HEK293T (cell line): ENCODE measurements around the gene MAEL.

Experiments used
- CTCF ChIA-PET: fragments of 350-600 bp; formaldehyde crosslinking; extraction: SDS; loops from one replicate; lab custom pipeline; 2021; ENCODE audit warnings: antibody characterized with exemption, inconsistent platforms; lab: Yijun Ruan, JAX
- POLR2A ChIA-PET: fragments of 350-600 bp; formaldehyde crosslinking; extraction: SDS; loops from one replicate; lab custom pipeline; 2020; ENCODE audit warnings: antibody characterized with exemption, inconsistent platforms; lab: Yijun Ruan, JAX
- DNase-seq: peaks from one replicate; pipeline ENCODE4 v3.0.0; 2012; ENCODE audit warnings: mixed read lengths; ENCODE audit errors: extremely low spot score
- ARNT ChIP-seq: fragments of 450-650 bp; IDR thresholded peaks from 2 replicates; pipeline ENCODE4 v1.6.1; 2017; ENCODE audit warnings: mild to moderate bottlenecking
- BHLHE40 ChIP-seq: fragments of 450-650 bp; IDR thresholded peaks from 2 replicates; pipeline ENCODE4 v1.6.1; 2016; ENCODE audit warnings: mild to moderate bottlenecking, moderate library complexity, borderline replicate concordance
- CTBP1 ChIP-seq: fragments of 450-650 bp; IDR thresholded peaks from 2 replicates; pipeline ENCODE4 v1.6.1; 2016; ENCODE audit warnings: borderline replicate concordance
- ELF4 ChIP-seq: fragments of 450-650 bp; IDR thresholded peaks from 2 replicates; pipeline ENCODE4 v1.6.1; 2017; ENCODE audit warnings: antibody characterized with exemption
- FOXA1 ChIP-seq: fragments of 450-650 bp; IDR thresholded peaks from 2 replicates; pipeline ENCODE4 v1.6.1; 2016; ENCODE audit warnings: mild to moderate bottlenecking
- FOXK2 ChIP-seq: fragments of 450-650 bp; IDR thresholded peaks from 2 replicates; pipeline ENCODE4 v1.6.1; 2016; ENCODE audit warnings: mild to moderate bottlenecking
- FOXM1 ChIP-seq: fragments of 450-650 bp; IDR thresholded peaks from 2 replicates; pipeline ENCODE4 v1.6.1; 2017; ENCODE audit warnings: mild to moderate bottlenecking, borderline replicate concordance
- HDGF ChIP-seq: fragments of 450-650 bp; IDR thresholded peaks from 2 replicates; pipeline ENCODE4 v1.6.1; 2017; ENCODE audit warnings: antibody characterized with exemption, borderline replicate concordance
- L3MBTL2 ChIP-seq: fragments of 450-650 bp; conservative IDR thresholded peaks from 2 replicates; pipeline ENCODE4 v1.6.1; 2016; ENCODE audit warnings: mild to moderate bottlenecking
- LEF1 ChIP-seq: fragments of 450-650 bp; IDR thresholded peaks from 2 replicates; pipeline ENCODE4 v1.6.1; 2017; ENCODE audit warnings: mild to moderate bottlenecking, borderline replicate concordance
- NFRKB ChIP-seq: fragments of 450-650 bp; IDR thresholded peaks from 2 replicates; pipeline ENCODE4 v1.6.1; 2016; ENCODE audit warnings: mild to moderate bottlenecking, moderate library complexity
- PKNOX1 ChIP-seq: fragments of 450-650 bp; IDR thresholded peaks from 2 replicates; pipeline ENCODE4 v1.6.1; 2016
- SP1 ChIP-seq: fragments of 450-650 bp; IDR thresholded peaks from 2 replicates; pipeline ENCODE4 v1.6.1; 2017
- SUZ12 ChIP-seq: fragments of 450-650 bp; IDR thresholded peaks from 2 replicates; pipeline ENCODE4 v1.6.1; 2016; ENCODE audit warnings: mild to moderate bottlenecking
- TARDBP ChIP-seq: fragments of 450-650 bp; IDR thresholded peaks from 2 replicates; pipeline ENCODE4 v1.6.1; 2016
- ZNF384 ChIP-seq: fragments of 450-650 bp; IDR thresholded peaks from 2 replicates; pipeline ENCODE4 v1.6.1; 2016

The MAEL gene

GRCh38 chr1:166980383-166980782 is 8.7 kb upstream of the MAEL start:
- POLR2A ChIA-PET, result no interaction called here
- TF ChIP-seq SUZ12 (no peak), HDGF (no peak), LEF1 (no peak), NFRKB (no peak), BHLHE40 (no peak), ARNT (no peak), FOXM1 (no peak), ELF4 (no peak), FOXA1 (no peak), CTBP1 (no peak), ZNF384 (no peak), SP1 (no peak), TARDBP (no peak), L3MBTL2 (no peak), FOXK2 (no peak)
- no peak for DNase-seq
- CTCF ChIA-PET, result interaction anchor here (0.5 to 0.8 kb wide), 3 partner anchors 12 to 79 kb away, joined by 3 to 10 read pairs (median 3); no protein-coding TSS in a partner anchor

- no peak for DNase-seq
- POLR2A ChIA-PET, result no interaction called here
- CTCF ChIA-PET, result interaction anchor here (0.7 to 0.8 kb wide), 2 partner anchors 70 to 79 kb away, joined by 3 read pairs; no protein-coding TSS in a partner anchor
- TF ChIP-seq LEF1 (no peak), CTBP1 (no peak), TARDBP (no peak), PKNOX1 (no peak), ZNF384 (no peak), BHLHE40 (no peak), ELF4 (no peak), FOXA1 (no peak), L3MBTL2 (no peak), HDGF (no peak)
Observed at GRCh38 chr1:166980818-166981217, 8.3 kb upstream of the MAEL start.

- POLR2A ChIA-PET, result no interaction called here
- no peak for DNase-seq
- CTCF ChIA-PET, result interaction anchor here (0.9 kb wide), 1 partner anchor 84 kb away, joined by 3 read pairs; no protein-coding TSS in a partner anchor
- TF ChIP-seq L3MBTL2, result no peak
- TF ChIP-seq LEF1, result no peak
- no peak for TF ChIP-seq PKNOX1
Observed at GRCh38 chr1:166981589-166981988, 7.5 kb upstream of the MAEL start.

- DNase-seq, result no peak
- ChIA-PET CTCF (no interaction called here), POLR2A (interaction anchor here (0.6 kb wide), 1 partner anchor 173 kb away, joined by 3 read pairs; no protein-coding TSS in a partner anchor)
- TF ChIP-seq FOXK2 (no peak), BHLHE40 (no peak), NFRKB (no peak), HDGF (no peak), FOXA1 (no peak), SP1 (no peak), TARDBP (no peak), LEF1 (no peak), SUZ12 (no peak), PKNOX1 (no peak), FOXM1 (no peak), ZNF384 (no peak), L3MBTL2 (no peak), ARNT (no peak), ELF4 (no peak), CTBP1 (no peak)
Observed at GRCh38 chr1:166999075-166999474, 10.0 kb downstream of the MAEL start.

GRCh38 chr1:166999500-167000055 is 10.5 kb downstream of the MAEL start:
- ChIA-PET POLR2A (interaction anchor here (0.6 kb wide), 1 partner anchor 174 kb away, joined by 3 read pairs; no protein-coding TSS in a partner anchor), CTCF (no interaction called here)
- DNase-seq, result no peak
- no peak for TF ChIP-seq FOXK2
- TF ChIP-seq CTBP1, result no peak
- TF ChIP-seq BHLHE40, result no peak
- no peak for TF ChIP-seq ARNT
- TF ChIP-seq SP1, result no peak
- TF ChIP-seq TARDBP, result no peak
- TF ChIP-seq HDGF, result no peak

- ChIA-PET POLR2A (no interaction called here), CTCF (no interaction called here)
- TF ChIP-seq L3MBTL2, result no peak
- no peak for TF ChIP-seq TARDBP
- TF ChIP-seq FOXK2, result no peak
- no peak for TF ChIP-seq SP1
- TF ChIP-seq ZNF384, result no peak
- TF ChIP-seq PKNOX1, result no peak
- TF ChIP-seq SUZ12, result no peak
- TF ChIP-seq NFRKB, result no peak
- TF ChIP-seq HDGF, result no peak
- no peak for TF ChIP-seq ARNT
- TF ChIP-seq FOXA1, result no peak
- TF ChIP-seq BHLHE40, result no peak
- no peak for TF ChIP-seq CTBP1
- TF ChIP-seq FOXM1, result no peak
- no peak for TF ChIP-seq ELF4
- DNase-seq, result no peak
Observed at GRCh38 chr1:167000546-167000945, 11.5 kb downstream of the MAEL start.
